Activated CD4-positive, alpha-beta T cell treated with anti-CD3 and anti-CD28 coated beads, Interleukin-2, amount 10 ng/mL, durations not matched to agents 7 days and 5 days (primary cell): ENCODE data around the gene CCND3. TPM values are rescaled to one million over a fixed set of nuclear protein-coding genes. Genes with fewer than 3 reads are reported as not detected.

Experiments used
- CTCF ChIA-PET: fragments of 350-600 bp; sonication (Branson Sonifier 250); formaldehyde crosslinking; loops from one replicate; lab custom pipeline; 2021; ENCODE audit warnings: antibody characterized with exemption; lab: Charles Lee
- POLR2A ChIA-PET: fragments of 350-600 bp; sonication (Branson Sonifier 250); formaldehyde crosslinking; loops from one replicate; lab custom pipeline; 2021; ENCODE audit warnings: antibody characterized with exemption; lab: Charles Lee
- DNase-seq: peaks from one replicate; pipeline ENCODE4 v3.0.0-alpha.2; 2020
- H3K27ac Mint-ChIP-seq: one replicate; pipeline ENCODE4 v1.8.0; 2021; ENCODE audit warnings: mild to moderate bottlenecking, moderate library complexity, mixed read lengths
- H3K27me3 Mint-ChIP-seq: one replicate; pipeline ENCODE4 v1.8.0; 2021; ENCODE audit warnings: mixed read lengths
- H3K36me3 Mint-ChIP-seq: one replicate; pipeline ENCODE4 v1.8.0; 2021; ENCODE audit warnings: low read depth, mixed read lengths
- H3K4me1 Mint-ChIP-seq: one replicate; pipeline ENCODE4 v1.8.0; 2021; ENCODE audit warnings: mixed read lengths
- H3K4me3 Mint-ChIP-seq: one replicate; pipeline ENCODE4 v1.8.0; 2021; ENCODE audit warnings: mild to moderate bottlenecking, moderate library complexity, mixed read lengths
- H3K9me3 Mint-ChIP-seq: one replicate; pipeline ENCODE4 v1.8.0; 2021; ENCODE audit warnings: mixed read lengths
- total RNA-seq, 2 experiments: library from RNA; stranded (reverse); gene quantifications; one replicate each; pipeline ENCODE4 v1.2.3, GENCODE V29; 2021

Gene CCND3
- total RNA-seq, 2 experiments from 2014 or later = 461 to 520 TPM

DNA sequence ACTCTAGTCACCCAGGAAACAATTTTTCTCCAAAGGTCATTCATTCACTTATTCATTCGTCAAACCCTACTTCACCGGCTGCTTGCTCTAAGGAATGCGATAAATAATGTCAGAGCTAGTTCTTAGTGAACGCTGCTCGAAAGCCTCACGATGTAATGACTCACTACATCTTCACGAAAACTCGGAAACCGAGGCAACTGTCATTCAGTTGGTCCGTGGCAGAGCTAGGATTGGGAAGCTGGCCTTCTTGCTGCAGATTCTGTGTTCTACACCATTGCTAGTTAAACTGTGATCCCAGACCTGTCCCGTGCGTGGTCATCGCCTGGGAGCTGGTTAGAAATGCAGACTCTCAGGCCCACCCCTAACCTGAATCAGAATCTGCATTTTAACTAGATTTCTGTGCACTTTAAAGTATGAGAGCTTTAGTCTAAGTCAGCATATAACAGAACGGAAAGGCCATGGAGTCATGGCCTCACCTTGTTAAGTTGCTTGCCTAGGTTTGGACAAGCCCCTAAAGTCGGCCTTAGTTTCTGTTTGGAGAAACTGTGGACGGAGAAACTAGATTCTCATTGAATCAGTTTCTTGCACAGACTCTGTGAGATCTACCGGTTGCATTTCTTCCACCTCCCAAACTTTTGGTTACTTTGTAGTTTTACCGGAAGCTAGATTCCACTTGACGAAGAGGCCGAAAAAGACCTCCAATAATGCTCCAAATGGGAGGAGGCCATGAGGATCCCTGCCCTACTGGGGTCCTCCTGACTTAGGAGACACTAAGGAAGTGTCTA lies 651 bp upstream of the CCND3 start:
- CTCF ChIA-PET = interaction anchor here (0.7 to 25.3 kb wide), 8 partner anchors 10 to 155 kb away, joined by 3 to 412 read pairs (median 4); partner anchors contain the start of genes BYSL, MED20, TAF8 and TOMM6
- peak overlapping the region; percentile 87 for H3K27ac Mint-ChIP-seq

DNA sequence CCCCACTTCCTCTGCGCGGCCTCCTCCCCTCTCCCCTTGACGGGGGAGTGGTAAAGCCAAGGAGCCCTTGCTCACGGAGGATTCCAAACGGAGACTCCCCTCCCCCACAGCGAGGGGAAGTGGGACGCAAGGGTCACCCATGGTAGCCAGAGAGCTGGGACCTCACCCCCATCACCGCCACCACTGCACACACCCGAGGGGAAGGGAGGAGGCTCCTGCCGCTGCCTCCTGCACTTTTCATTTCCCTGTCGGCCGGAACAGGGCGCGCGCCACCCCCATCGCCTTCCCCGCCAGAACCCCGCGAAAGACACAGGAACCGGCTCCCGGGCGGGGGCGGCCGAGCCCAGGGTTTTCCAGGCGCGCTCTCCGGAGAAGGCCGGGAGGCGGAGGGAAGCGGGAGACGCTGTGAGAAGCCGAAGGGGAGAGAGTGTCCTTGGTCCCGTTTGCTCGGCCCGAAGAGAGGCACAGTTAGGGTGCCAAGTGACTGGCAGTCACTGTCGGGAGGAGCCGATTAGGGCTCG lies 789 bp downstream of the CCND3 start:
- no peaks in the 10 kb centered on the region for H3K9me3 Mint-ChIP-seq
- POLR2A ChIA-PET = interaction anchor here (0.6 to 6.0 kb wide), 4 partner anchors 7 to 104 kb away, joined by 3 to 54 read pairs (median 3); no protein-coding TSS in a partner anchor
- peak overlapping the region; percentile 100 for H3K4me3 Mint-ChIP-seq
- H3K27me3 Mint-ChIP-seq = no peaks in the 10 kb centered on the region
- peak; percentile 77 for DNase-seq
- H3K27ac Mint-ChIP-seq = peak overlapping the region; percentile 97
- CTCF ChIA-PET = interaction anchor here (0.7 to 25.3 kb wide), 7 partner anchors 8 to 105 kb away, joined by 3 to 412 read pairs (median 7); partner anchors contain the start of genes BYSL, MED20 and TAF8
- H3K36me3 Mint-ChIP-seq = peaks cover 51% of the 10 kb centered on the region
- peaks cover 55% of the 10 kb centered on the region for H3K4me1 Mint-ChIP-seq

More for the DNA sequence above, 651 bp upstream of the CCND3 start:
- peak overlapping the region; percentile 81 for H3K4me3 Mint-ChIP-seq
- POLR2A ChIA-PET = interaction anchor here (1.0 to 1.1 kb wide), 2 partner anchors 68 to 98 kb away, joined by 3 to 4 read pairs; no protein-coding TSS in a partner anchor
- peaks cover 40% of the 10 kb centered on the region for H3K36me3 Mint-ChIP-seq
- H3K9me3 Mint-ChIP-seq = no peaks in the 10 kb centered on the region
- H3K4me1 Mint-ChIP-seq = peaks cover 44% of the 10 kb centered on the region
- no peak for DNase-seq
- no peaks in the 10 kb centered on the region for H3K27me3 Mint-ChIP-seq

DNA sequence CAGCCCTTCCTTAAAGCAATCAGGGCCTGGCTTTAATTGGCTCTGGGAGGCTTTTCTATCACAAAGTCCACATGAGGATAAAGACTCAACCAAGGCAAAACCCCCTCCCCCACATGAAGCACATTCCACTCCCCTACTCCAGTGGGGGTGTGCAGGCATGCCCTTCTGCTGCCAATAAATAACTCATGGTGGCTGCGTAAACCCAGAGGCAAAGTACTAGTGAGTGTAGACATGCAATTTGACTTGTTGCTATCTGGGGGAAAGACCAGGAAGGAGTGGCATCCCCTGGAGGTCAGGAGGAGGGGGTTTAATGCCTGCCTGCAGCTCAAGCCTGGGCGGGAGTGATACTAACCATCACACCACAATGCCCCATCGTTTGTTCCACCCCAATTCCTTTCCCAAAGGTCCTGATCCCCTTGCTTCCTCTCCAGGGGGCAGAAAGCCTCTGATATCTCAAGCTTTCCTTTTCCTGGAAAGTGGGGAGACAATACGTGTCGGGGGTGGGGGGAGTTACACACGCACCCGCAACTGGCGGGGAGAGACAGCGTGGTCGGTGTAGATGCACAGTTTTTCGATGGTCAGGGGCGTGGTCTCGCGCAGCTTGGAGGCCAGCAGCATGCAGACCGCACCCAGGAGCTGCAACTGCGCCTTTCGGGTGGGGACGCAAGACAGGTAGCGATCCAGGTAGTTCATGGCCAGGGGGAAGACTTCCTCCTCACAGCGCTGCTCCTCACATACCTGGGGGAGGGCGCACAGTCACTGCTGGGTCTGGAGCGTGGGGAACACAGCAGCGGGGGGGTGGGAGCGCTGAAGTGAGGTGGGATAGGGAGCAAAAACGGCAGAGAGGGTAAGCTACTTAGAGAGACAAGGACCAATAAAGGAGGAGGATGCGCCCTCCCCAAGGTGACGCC lies 1.5 kb downstream of the CCND3 start:
- peak; percentile 63 for DNase-seq
- H3K27me3 Mint-ChIP-seq = no peaks in the 10 kb centered on the region
- ChIA-PET CTCF (interaction anchor here (0.7 to 25.3 kb wide), 11 partner anchors 9 to 153 kb away, joined by 3 to 412 read pairs (median 4); partner anchors contain the start of genes BYSL, MED20, TAF8 and TOMM6), POLR2A (interaction anchor here (0.6 to 6.0 kb wide), 7 partner anchors 8 to 105 kb away, joined by 3 to 54 read pairs (median 3); partner anchors contain the start of genes BYSL and MED20)
- no peaks in the 10 kb centered on the region for H3K9me3 Mint-ChIP-seq
- H3K36me3 Mint-ChIP-seq = peaks cover 53% of the 10 kb centered on the region
- peak overlapping the region; percentile 97 for H3K27ac Mint-ChIP-seq
- peak overlapping the region; percentile 100 for H3K4me3 Mint-ChIP-seq
- peaks cover 59% of the 10 kb centered on the region for H3K4me1 Mint-ChIP-seq

DNA sequence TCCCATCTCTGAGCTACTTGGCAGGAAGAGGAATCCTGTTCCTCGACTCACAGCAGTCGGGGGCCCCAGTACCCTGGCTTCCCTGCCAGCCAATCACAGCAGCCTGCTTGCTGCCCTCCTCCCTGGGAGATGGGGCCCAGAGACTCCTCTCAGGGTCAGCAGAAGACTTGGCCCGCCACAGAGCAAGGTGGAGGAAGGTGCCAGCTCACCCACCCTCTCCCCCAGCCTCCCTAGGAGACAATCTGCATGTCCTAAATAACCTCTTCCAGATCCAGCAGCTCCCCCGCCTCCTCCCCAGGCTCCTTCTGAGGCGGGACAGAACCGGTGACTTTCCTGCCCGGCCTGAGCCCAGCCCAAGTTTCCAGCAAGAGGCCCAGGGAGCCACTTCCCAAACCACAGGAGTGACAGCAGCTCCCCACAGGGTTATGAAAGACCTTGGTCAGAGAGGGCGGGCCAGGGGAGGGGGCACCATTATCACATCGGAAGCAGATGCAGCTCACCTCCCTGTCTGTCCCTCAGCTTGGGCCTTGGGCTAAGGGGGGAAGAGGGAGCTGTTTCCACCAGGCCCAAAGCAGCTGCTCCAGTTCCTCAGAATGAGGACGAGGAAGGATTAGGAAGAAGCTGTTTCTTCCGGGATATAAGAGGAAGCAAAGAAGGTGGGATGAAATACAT lies 2.3 kb downstream of the CCND3 start:
- POLR2A ChIA-PET = interaction anchor here (0.6 to 6.0 kb wide), 6 partner anchors 18 to 105 kb away, joined by 3 to 54 read pairs (median 3); partner anchors contain the start of genes BYSL and MED20

DNA sequence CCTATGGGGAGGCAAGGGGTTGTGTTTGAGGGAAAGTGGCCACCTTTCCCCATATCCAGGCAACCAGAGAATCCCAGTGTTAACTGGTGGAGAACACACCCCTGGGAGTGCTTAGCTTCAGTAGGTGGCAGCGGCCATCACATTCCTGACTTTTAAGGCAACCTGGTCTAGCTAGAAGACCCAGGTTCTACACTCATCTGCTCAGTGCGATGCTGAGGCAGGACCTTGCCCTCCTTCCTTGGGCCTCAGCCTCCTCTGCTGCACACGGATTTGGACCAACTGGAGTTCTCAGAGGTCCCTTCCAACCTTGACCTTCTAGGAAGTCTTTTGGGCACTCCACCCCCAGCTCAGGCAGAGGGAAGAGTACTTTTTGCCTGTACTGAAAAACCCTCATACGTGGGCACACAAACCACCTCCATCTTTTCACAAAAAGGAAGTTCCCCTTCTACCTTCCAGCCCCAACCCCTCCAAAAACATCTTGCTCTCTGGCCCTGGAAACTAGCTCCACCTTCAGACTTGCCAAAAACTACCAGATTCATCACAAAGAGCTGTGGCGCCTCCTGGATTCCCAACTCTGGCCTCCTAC lies 2.9 kb downstream of the CCND3 start:
- POLR2A ChIA-PET = interaction anchor here (0.5 to 6.0 kb wide), 6 partner anchors 10 to 106 kb away, joined by 3 to 54 read pairs (median 3); partner anchors contain the start of genes BYSL and MED20
- Mint-ChIP-seq H3K27me3 (no peaks in the 10 kb centered on the region), H3K9me3 (no peaks in the 10 kb centered on the region), H3K27ac (peak overlapping the region; percentile 97), H3K4me3 (peak overlapping the region; percentile 100), H3K4me1 (peaks cover 62% of the 10 kb centered on the region), H3K36me3 (peaks cover 63% of the 10 kb centered on the region)
- DNase-seq = no peak
- CTCF ChIA-PET = interaction anchor here (0.6 to 25.3 kb wide), 13 partner anchors 13 to 152 kb away, joined by 3 to 412 read pairs (median 5); partner anchors contain the start of genes BYSL, MED20, TAF8 and TOMM6

More for the DNA sequence above, 2.3 kb downstream of the CCND3 start:
- Mint-ChIP-seq H3K27ac (peak overlapping the region; percentile 97), H3K4me1 (peaks cover 61% of the 10 kb centered on the region), H3K36me3 (peaks cover 61% of the 10 kb centered on the region), H3K27me3 (no peaks in the 10 kb centered on the region), H3K9me3 (no peaks in the 10 kb centered on the region), H3K4me3 (peak overlapping the region; percentile 100)
- CTCF ChIA-PET = interaction anchor here (0.6 to 25.3 kb wide), 17 partner anchors 10 to 152 kb away, joined by 3 to 412 read pairs (median 4); partner anchors contain the start of genes BYSL, MED20, TAF8 and TOMM6
- DNase-seq = peak; percentile 44

DNA sequence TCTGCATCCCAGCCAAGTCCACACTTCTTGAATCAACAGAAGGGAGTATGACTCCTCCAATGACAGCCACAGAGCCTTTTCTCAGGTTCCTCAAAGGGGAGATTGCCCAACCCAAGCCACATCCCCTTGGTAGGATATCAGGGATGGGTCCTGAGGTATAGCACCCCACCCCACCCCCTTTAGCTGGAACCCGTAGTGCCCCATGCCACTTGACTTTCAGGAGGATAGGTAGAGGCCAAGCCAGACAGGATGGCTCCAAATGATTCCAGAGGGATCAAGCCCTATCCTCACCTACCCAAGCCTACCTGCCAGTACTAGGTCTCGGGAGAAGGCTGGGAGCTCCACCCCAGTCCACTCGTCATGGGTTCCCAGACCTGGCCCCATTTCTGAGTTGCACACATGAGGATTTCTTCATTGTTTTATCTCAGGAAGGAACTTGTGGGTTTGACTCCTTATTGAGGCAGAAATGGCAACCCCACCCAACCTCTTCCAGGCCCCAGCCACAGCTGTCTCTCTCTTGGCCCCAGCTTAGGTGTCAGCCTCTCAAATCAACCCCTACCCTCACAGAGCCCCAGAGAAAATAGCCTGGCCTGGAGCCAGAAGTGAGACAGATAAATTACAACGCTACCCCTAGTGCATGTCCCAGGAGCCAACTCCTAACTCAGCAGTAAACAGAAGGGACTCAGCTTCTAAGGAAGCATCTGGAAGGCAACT lies 3.6 kb downstream of the CCND3 start:
- Mint-ChIP-seq H3K4me3 (peak overlapping the region; percentile 100), H3K27ac (peak overlapping the region; percentile 97), H3K9me3 (no peaks in the 10 kb centered on the region), H3K36me3 (peaks cover 64% of the 10 kb centered on the region), H3K27me3 (no peaks in the 10 kb centered on the region), H3K4me1 (peaks cover 62% of the 10 kb centered on the region)
- ChIA-PET POLR2A (interaction anchor here (0.6 to 6.0 kb wide), 6 partner anchors 11 to 869 kb away, joined by 3 to 54 read pairs (median 3); no protein-coding TSS in a partner anchor), CTCF (interaction anchor here (1.2 to 25.3 kb wide), 12 partner anchors 12 to 152 kb away, joined by 3 to 412 read pairs (median 6); partner anchors contain the start of genes BYSL, MED20, TAF8 and TOMM6)
- DNase-seq = peak; percentile 70

DNA sequence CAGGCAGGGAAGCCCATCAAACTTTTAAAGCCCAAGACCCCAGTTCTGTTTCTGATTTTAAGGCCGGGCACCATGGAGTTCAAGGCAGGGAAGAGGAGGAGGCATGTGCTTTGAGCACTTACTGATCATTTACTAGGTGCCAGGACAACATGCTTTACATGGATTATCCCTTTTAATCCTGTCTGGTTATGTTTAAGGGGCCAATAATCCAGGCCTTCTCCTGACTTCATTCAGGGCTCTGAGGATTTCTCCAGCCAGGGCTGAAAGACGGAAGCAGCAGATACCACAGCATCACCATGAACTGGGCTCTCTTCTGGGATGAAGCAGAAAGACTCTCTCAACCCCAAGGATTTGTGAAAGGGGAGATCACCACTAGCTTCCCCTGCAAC lies 4.1 kb downstream of the CCND3 start:
- CTCF ChIA-PET = interaction anchor here (1.4 to 25.3 kb wide), 6 partner anchors 12 to 151 kb away, joined by 4 to 412 read pairs (median 8); partner anchors contain the start of genes BYSL, MED20 and TAF8
- POLR2A ChIA-PET = interaction anchor here (0.6 to 6.0 kb wide), 4 partner anchors 79 to 870 kb away, joined by 3 to 54 read pairs (median 3); no protein-coding TSS in a partner anchor
- Mint-ChIP-seq H3K27ac (peak overlapping the region; percentile 97), H3K4me1 (peaks cover 61% of the 10 kb centered on the region), H3K4me3 (peak overlapping the region; percentile 100), H3K9me3 (no peaks in the 10 kb centered on the region), H3K36me3 (peaks cover 70% of the 10 kb centered on the region), H3K27me3 (no peaks in the 10 kb centered on the region)
- no peak for DNase-seq

DNA sequence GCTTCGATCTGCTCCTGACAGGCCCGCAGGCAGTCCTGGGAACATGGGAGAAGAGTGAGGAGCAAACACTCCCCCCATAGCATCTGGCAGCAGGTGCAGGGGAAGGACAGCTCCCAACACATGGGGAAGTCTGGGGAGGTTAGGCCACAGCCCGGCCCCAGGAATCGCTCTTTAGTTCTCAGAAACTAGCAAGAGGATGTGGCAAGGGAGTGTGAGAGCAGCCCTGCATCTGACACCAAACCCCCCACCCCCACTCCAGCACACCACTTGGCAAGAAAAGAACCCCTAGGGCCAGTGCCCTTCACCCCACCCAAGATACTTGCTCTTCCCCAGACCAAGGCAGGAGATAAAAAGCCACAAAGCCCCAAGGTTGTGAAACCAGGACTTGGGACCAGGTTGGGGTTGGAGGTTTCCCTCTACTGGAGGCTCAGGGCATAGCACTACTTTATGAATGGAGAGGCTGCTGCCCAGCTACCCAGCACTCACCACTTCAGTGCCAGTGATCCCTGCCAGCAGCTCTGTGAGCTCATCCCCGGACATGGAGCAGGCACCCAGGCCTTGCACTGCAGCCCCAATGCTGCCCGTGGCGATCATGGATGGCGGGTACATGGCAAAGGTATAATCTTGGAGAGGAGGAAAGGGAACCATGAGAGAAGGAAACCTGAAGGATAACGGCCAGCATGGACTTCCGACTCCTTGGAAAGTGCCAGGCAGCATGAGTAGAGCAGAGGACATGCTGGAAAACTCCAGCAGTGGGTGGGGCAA lies 5.4 kb downstream of the CCND3 start:
- POLR2A ChIA-PET = interaction anchor here (0.6 to 6.0 kb wide), 6 partner anchors 8 to 109 kb away, joined by 3 to 54 read pairs (median 4); partner anchors contain the start of genes BYSL and MED20
- DNase-seq = peak; percentile 95
- peak overlapping the region; percentile 97 for H3K27ac Mint-ChIP-seq
- peaks cover 80% of the 10 kb centered on the region for H3K36me3 Mint-ChIP-seq
- peak overlapping the region; percentile 100 for H3K4me3 Mint-ChIP-seq
- no peaks in the 10 kb centered on the region for H3K9me3 Mint-ChIP-seq
- CTCF ChIA-PET = interaction anchor here (0.6 to 25.3 kb wide), 28 partner anchors 8 to 285 kb away, joined by 3 to 412 read pairs (median 5); partner anchors contain the start of genes BYSL, MED20, TAF8 and TOMM6
- peaks cover 63% of the 10 kb centered on the region for H3K4me1 Mint-ChIP-seq
- no peaks in the 10 kb centered on the region for H3K27me3 Mint-ChIP-seq

DNA sequence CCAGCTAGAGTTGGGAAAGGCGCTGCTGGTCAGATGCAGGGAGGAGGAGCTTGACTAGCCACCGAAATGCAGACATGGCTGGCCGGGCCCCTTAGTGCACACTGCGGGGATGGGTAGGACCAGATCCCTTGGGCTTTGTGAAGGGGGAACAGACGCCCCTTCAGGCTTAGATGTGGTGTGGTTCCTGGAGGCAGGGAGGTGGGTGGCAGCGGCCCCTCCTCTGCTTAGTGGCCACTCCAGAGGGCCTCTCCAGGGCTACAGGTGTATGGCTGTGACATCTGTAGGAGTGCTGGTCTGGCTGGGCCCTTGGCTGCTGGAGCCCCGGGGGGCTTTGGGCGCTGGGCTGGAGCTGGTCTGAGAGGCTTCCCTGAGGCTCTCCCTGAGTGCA lies 5.9 kb downstream of the CCND3 start:
- DNase-seq = no peak
- H3K4me3 Mint-ChIP-seq = peak overlapping the region; percentile 100
- no peaks in the 10 kb centered on the region for H3K27me3 Mint-ChIP-seq
- CTCF ChIA-PET = interaction anchor here (0.7 to 25.3 kb wide), 24 partner anchors 9 to 284 kb away, joined by 3 to 412 read pairs (median 5); partner anchors contain the start of genes BYSL, MED20, TAF8 and TOMM6
- POLR2A ChIA-PET = interaction anchor here (0.6 to 6.0 kb wide), 6 partner anchors 9 to 110 kb away, joined by 3 to 54 read pairs (median 4); partner anchors contain the start of genes BYSL and MED20
- H3K9me3 Mint-ChIP-seq = no peaks in the 10 kb centered on the region
- H3K27ac Mint-ChIP-seq = peak overlapping the region; percentile 97
- H3K4me1 Mint-ChIP-seq = peaks cover 63% of the 10 kb centered on the region
- H3K36me3 Mint-ChIP-seq = peaks cover 75% of the 10 kb centered on the region
